HL-60 (cell line): Measurements from ENCODE around the gene DCTN2.

Experiments
- DNase-seq, 2 experiments: peaks; one replicate each; pipeline ENCODE4 v3.0.0-alpha.2; 2010 to 2020; ENCODE audit warnings: low read depth in 1 of 2, low spot score in 1 of 2
- H3K27ac ChIP-seq: fragments of 250-450 bp; sonication (Bioruptor Pico); replicated peaks from 2 replicates; pipeline ENCODE4 v1.5.1; 2020; ENCODE audit warnings: mild to moderate bottlenecking, moderate library complexity
- H3K27me3 ChIP-seq: fragments of 250-450 bp; sonication (Bioruptor Pico); 2 replicates; pipeline ENCODE4 v1.5.1; 2021; ENCODE audit warnings: mild to moderate bottlenecking, moderate library complexity; ENCODE audit not compliant: insufficient read depth, poor library complexity, severe bottlenecking
- H3K4me3 ChIP-seq: replicated peaks from 2 replicates; pipeline ENCODE4 v1.5.1; 2011; ENCODE audit warnings: mild to moderate bottlenecking, control low read depth, low read length; ENCODE audit not compliant: insufficient read depth
- CTCF ChIP-seq: IDR thresholded peaks from one replicate; pipeline ENCODE4 v1.5.1; 2011; ENCODE audit warnings: low read length, control low read depth, inconsistent platforms; ENCODE audit not compliant: insufficient read depth
- GABPA ChIP-seq: IDR thresholded peaks from 2 replicates; pipeline ENCODE4 v1.6.1; 2012; ENCODE audit warnings: low read depth
- POLR2AphosphoS5 ChIP-seq: IDR thresholded peaks from 2 replicates; pipeline ENCODE4 v1.6.1; 2012; ENCODE audit warnings: low read depth
- REST ChIP-seq: IDR thresholded peaks from 2 replicates; pipeline ENCODE4 v1.6.1; 2012; ENCODE audit warnings: low read depth; ENCODE audit not compliant: insufficient replicate concordance
- SPI1 ChIP-seq: IDR thresholded peaks from 2 replicates; pipeline ENCODE4 v1.6.1; 2012; ENCODE audit warnings: low read depth, mild to moderate bottlenecking, borderline replicate concordance

The DCTN2 gene

GRCh38 chr12:57581802-57582201, 34.8 kb upstream of the DCTN2 start:
- H3K4me3 ChIP-seq, result no peak overlapping the region
- TF ChIP-seq GABPA (no peak), POLR2AphosphoS5 (no peak), SPI1 (no peak), CTCF (no peak), REST (no peak)
- DNase-seq, result no peak
- H3K27me3 ChIP-seq, result peaks cover 6% of the 10 kb centered on the region
- H3K27ac ChIP-seq, result no peak overlapping the region

- TF ChIP-seq GABPA (no peak), CTCF (no peak), SPI1 (no peak), REST (no peak), POLR2AphosphoS5 (no peak)
- Histone ChIP-seq H3K27ac (no peak overlapping the region), H3K4me3 (no peak overlapping the region), H3K27me3 (no peaks in the 10 kb centered on the region)
- no peak for DNase-seq
Measured at GRCh38 chr12:57580466-57580795, 33.4 kb upstream of the DCTN2 start.

- TF ChIP-seq REST (no peak), GABPA (no peak), POLR2AphosphoS5 (no peak), CTCF (no peak), SPI1 (no peak)
- no peak overlapping the region for H3K27ac ChIP-seq
- DNase-seq, result no peak
- no peaks in the 10 kb centered on the region for H3K27me3 ChIP-seq
- no peak overlapping the region for H3K4me3 ChIP-seq
Measured at GRCh38 chr12:57579677-57580465, 32.9 kb upstream of the DCTN2 start.
